IPS-NIHi11 (cell line): Measurements from ENCODE around the gene SEL1L.
"Not testable (repeated sequence)": the region's sequence is repeated elsewhere in the genome, so short reads cannot be mapped to it uniquely, and the experiment has no call there.

ENCODE experiments used
- DNase-seq: peaks from one replicate; pipeline ENCODE4 v3.0.0; 2012; ENCODE audit warnings: mixed read lengths, low spot score

The SEL1L gene

GRCh38 chr14:81473456-81474147 lies 60.1 kb downstream of the SEL1L start:
- DNase-seq = no peak

DNA sequence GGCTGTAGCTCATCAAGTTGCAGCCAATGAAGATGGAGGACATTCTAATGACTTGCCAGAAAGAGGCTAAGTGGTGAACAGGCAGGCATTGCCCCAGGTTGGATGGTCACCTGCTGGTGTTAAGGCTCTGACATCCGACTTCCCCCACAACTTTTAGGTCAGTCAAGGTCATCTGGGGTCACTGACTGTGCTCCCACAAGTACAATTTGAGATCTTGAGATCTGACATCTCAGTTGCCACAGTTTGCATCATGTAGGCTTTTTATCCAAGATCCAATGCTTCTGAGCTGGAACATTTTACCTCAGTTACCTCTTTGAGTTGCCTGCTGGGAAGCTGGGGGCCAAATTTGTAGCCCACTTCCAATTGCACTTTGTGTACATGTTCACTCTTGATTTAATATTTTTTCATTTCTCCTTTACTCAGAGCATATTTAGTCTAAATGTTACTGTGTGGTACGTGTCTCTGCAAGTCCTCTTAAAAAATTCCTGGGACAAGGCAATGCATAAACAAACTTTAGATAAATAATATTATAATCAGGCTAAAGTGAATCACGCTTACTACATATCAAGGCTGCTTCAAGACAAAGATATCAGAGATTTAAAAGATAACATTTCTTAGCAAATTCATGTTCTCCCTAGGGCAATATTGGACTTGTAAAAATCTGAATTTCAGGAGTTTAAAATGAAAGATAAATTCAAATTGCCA lies 61.4 kb downstream of the SEL1L start:
- no peak for DNase-seq

GRCh38 chr14:81471062-81471461 lies 62.6 kb downstream of the SEL1L start:
- no peak for DNase-seq

DNA sequence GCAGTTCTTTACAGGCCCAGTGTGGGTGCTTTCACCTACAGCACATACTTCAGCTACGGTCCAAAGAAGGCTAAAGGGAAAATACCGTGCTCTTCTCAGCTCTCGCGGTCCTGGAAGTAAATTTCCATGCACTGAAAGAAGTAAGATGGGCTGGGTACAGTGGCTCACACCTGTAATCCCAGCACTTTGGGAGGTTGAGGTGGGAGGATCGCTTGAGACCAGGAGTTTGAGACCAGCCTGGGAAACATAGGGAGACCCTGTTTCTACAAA lies 63.2 kb downstream of the SEL1L start:
- DNase-seq = not testable (repeated sequence)

DNA sequence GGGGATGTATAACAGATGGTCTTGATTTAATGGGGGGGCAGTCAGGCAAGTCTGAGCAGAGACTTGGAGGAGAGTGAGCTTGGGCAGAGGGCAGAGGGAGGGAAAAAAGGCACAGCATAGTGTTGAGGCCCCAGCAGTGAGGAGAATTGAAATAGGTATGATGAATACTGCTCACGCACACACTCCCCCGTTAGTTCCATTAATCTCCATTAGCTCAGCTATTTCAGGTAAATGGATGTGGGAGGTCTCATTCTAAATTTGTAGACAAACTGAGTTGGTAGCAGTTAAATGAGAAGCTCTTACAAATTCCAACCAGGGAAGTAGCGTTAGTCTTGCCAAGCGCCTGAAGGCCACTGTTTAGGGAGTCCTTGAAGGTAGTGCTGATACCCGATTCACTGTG lies 66.8 kb downstream of the SEL1L start:
- DNase-seq = no peak

DNA sequence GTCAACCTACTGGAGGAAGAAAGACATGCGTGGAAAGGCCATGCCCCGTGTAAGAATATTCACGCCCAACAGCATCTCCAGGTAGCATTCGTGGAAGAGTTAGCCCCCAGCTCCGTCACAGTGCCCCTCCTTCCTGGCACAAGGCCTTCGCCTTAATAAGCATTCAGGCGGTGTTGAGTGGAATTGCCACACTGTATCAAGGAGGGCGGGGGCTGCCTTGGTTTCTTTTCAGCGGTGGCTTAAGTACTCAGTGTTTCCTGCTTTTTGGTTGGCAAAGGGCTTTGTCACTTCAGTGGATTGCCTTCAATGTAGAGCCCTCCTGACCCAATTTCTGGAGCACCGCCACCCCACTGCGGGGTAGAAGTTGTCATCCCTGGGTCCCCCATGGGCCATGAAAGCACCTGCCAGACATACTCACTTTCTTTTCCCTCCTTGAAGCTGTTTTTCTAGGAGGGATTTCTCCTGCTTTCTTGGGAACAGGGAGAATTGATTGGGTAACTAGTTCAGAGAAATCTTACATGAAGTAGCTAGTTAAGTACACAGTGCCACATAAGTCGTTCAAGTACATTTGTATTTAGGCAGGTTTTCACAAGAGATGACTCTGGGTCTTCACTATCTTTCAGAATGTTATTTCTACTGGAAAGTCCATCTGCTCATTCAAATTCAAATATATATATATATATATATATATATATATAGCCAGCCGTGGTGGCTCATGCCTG lies 68.0 kb downstream of the SEL1L start:
- no peak for DNase-seq

DNA sequence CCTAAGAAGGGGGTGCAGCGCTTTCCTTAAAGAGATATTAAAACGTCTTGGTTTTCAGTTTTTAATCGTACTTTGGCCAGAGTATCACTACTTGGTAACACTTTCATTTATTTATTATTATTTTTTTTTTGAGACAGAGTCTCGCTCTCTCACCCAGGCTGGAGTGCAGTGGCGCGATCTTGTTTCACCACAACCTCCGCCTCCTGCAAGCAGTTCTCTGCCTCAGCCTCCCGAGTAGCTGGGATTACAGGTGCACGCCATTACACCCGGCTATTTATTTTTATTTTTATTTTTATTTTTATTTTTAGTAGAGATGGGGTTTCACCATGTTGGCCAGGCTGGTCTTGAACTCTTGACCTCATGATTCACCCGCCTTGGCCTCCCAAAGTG lies 68.7 kb downstream of the SEL1L start:
- not testable (repeated sequence) for DNase-seq

DNA sequence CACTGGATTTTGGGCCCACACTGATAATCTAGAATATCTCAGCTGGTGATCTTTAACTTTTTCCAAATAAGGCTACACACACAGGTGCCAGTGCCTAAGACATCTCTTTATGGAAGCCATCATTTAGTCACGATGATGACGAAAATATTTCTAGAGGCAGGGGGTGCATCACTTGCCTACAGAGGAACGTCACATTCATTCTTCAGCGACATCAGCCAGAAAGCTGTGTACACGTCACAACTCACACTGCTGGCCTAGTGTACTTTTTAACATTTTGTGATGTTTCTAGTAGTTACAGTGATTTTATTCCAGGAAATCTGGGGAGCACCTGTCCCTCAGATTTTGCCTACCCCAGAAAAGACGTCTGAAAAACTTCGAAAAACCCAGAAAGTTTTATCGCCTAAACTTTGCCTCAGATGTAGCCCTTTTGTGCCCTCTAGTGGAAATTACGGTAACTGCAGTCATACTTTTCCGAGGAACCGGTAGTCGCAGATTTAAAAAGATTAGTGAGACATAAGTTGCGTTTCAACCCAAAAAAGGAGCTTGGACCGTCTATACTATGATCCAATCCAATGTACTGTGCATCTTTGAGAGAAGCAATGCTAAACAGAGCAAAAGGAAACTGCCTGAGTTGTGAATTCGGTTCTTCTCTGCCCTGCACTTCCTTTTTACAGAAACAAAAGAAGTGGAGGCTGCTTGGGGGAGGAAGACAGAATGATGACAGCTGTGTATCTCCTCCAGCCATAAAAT lies 69.2 kb downstream of the SEL1L start:
- peak; percentile 65 for DNase-seq

DNA sequence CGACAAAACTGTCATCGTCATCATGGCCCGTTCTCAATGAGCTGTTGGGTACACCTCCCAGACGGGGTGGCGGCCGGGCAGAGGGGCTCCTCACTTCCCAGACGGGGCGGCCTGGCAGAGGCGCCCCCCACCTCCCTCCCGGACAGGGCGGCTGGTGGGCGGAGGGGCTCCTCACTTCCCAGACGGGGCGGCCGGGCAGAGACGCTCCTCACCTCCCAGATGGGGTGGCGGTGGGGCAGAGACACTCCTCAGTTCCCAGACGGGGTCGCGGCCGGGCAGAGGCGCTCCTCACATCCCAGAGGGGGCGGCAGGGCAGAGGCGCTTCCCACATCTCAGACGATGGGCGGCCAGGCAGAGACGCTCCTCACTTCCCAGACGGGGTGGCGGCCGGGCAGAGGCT lies 71.3 kb downstream of the SEL1L start:
- not testable (repeated sequence) for DNase-seq

DNA sequence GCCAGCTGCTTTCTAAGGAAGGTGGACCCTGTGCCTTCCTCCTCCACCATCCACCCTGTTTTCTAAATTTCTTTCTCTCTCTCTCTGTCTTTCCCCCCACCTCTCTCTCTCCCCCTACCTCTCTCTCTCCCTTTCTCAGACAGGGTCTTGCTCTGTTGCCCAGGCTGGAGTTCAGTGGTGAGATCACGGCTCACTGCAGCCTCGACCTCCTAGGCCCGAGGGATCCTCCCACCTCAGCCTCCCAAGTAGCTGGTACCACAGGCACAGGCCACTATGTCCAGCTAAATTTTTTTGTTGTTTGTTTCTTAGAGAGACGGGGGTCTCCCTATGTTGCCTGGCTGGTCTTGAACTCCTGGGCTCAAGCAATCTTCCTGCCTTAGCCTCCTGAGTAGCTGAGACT lies 73.7 kb downstream of the SEL1L start:
- DNase-seq = no peak

- no peak for DNase-seq
Observed at GRCh38 chr14:81458352-81458751, 75.3 kb downstream of the SEL1L start.

DNA sequence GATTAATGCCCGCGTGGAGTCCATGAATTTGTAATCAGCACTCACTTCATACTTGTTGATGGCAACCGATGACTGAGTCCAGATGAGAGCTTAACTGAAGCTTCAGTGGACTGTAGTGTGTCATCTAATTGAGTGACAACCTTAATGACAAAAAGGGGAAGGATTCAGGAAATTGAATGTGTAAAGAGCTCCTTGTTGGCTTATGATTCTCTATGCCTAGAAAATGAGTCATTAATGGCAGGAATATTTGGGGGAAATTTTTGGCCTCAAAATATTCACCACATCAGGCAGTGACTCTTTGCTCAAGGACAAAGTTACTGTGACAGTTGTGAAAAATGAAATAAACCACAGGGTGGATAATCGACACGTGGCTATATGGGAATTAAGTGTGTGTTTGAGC lies 78.3 kb downstream of the SEL1L start:
- DNase-seq = no peak

DNA sequence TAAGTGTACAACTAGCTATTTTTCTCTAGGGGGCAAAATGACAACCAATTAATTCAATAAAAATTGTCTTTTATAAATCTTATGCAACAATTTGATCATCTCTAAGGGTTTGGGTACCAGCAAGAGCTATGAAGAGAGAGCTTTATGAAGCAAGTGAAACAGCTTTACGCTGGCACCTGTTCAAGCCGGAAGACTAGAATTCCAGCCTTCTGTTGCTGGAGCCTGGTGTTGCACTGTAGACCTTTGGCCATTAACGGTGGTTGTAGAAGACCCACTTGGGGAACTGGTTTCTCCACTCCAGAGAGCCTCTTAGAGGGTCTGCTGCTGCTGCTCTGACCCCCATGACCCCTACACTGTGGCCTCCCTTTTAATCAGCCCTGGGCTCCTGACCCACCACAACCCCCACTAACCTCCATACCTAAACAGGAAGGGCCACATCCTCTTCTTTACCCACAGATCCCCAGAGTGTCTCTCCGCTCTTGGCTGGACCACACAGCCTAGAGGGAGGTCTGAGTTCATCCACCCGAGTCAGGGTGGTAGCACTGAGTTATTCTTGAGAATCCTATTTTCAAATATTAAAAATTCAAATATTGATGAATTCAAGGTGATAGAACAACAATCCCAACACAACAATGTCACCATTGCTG lies 79.0 kb downstream of the SEL1L start:
- DNase-seq = no peak

GRCh38 chr14:81453166-81453766 lies 80.4 kb downstream of the SEL1L start:
- peak; percentile 51 for DNase-seq

GRCh38 chr14:81452341-81453133 lies 81.1 kb downstream of the SEL1L start:
- DNase-seq = no peak

DNA sequence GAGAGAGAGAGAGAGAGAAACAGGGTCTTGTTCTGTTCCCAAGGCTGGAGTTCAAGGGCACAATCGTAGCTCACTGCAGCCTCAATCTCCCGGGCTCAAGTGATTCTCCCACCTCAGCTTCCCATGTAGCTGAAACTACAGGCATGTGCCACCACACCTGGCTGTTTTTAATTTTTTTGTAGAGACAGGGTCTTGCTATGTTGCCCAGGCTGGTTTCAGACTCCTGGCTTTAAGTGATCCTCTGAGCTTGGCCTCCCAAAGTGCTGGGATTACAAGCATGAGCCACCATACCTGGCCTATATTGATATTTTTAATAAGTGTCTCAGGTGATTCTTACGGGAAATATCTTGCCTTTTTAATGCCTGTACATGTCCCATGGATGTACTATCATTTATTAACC lies 82.7 kb downstream of the SEL1L start:
- no peak for DNase-seq

DNA sequence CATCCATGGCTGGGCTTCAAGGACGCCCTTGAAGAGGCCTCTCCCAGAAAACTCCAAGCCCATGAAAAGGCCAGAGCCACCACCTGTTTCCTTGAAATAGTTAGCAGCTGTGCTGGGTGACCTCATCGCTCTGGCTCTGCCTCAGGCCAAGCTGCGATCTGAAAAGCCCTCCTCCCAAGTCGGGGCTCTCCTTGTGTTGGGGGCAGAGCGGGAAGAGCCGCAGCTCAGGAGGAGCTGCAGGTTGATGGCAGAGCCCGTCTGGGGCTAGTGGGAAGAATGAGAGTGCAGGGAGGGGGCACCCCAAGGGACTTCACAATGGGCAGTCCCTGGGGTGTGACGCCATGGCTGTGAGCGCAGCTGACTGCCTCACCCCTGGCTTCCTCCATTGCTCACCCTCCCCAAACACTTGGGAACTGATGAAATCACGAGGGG lies 83.5 kb downstream of the SEL1L start:
- DNase-seq = peak; percentile 20

- DNase-seq = no peak
Observed at GRCh38 chr14:81449576-81449975, 84.1 kb downstream of the SEL1L start.

- no peak for DNase-seq
Observed at GRCh38 chr14:81449114-81449513, 84.5 kb downstream of the SEL1L start.

GRCh38 chr14:81447021-81447764 lies 86.5 kb downstream of the SEL1L start:
- no peak for DNase-seq
